ENCODE data around the gene ARAP3. TPM values are rescaled to one million over a fixed set of nuclear protein-coding genes. Genes with fewer than 3 reads are reported as not detected.

Gene ARAP3
- total RNA-seq, 1 experiment from 2014 or later: 19.8 TPM

DNA sequence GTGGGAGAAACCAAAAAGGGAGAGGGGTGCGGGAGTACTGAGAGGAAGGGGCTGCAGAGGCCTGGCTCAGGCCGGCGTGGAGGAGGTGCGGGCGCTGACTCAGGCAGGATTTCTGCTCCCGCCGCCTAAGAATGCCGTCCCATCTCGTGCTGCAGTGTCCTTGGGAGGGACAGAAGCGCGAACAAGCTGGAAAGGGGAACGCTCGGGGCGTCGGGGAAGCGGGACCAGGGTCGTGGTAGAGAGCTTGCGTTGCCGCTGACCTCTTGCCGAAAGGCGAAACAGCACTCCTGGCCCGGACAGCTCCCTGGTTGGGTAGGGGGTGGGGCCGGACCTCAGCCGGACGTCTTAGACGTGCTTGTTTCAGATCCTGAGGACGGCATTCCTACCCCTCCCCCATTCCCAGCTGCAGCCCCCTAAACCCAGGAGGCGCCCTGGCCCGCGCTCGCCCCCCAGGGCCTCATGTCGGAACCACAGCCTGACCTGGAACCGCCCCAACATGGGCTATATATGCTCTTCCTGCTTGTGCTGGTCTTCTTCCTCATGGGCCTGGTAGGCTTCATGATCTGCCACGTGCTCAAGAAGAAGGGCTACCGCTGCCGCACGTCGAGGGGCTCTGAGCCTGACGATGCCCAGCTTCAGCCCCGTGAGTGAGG, 44.1 kb downstream of the ARAP3 start:
- TF ChIP-seq CTCF (IDR thresholded peaks at IDR 0.05; ENCODE audit: unreplicated experiment): no peak
- peak overlapping the region; percentile 47 for H3K27ac Mint-ChIP-seq (ENCODE audit: low read depth, unreplicated experiment)
- H3K36me3 Mint-ChIP-seq (ENCODE audit: insufficient read depth, unreplicated experiment): peaks cover 17% of the 10 kb centered on the region
- BruUV-seq (replicated peaks): no TSS peak
- peak overlapping the region; percentile 92 for H3K4me3 Mint-ChIP-seq (ENCODE audit: unreplicated experiment)
- H3K9me3 Mint-ChIP-seq (ENCODE audit: unreplicated experiment): no peaks in the 10 kb centered on the region
- POLR2A ChIA-PET: interaction anchor here (0.7 to 13.3 kb wide), 18 partner anchors 9 to 1073 kb away, joined by 3 to 349 read pairs (median 14); partner anchors contain the start of genes ARAP3, DIAPH1, FCHSD1 and IK
- intact Hi-C loops (cut with micrococcal nuclease): loop anchor here (2.0 kb wide), 1 partner anchor 19 kb away; the partner anchor contains the start of gene DIAPH1
- H3K27me3 Mint-ChIP-seq (ENCODE audit: insufficient read depth, unreplicated experiment): no peaks in the 10 kb centered on the region
- H3K4me1 Mint-ChIP-seq (ENCODE audit: insufficient read depth, unreplicated experiment): peaks cover 50% of the 10 kb centered on the region
- CTCF ChIA-PET: interaction anchor here (1.4 to 11.6 kb wide), 6 partner anchors 9 to 331 kb away, joined by 4 to 213 read pairs (median 14); partner anchors contain the start of genes DIAPH1 and RNF14
- DNase-seq (ENCODE audit: unreplicated experiment): peak; percentile 52

DNA sequence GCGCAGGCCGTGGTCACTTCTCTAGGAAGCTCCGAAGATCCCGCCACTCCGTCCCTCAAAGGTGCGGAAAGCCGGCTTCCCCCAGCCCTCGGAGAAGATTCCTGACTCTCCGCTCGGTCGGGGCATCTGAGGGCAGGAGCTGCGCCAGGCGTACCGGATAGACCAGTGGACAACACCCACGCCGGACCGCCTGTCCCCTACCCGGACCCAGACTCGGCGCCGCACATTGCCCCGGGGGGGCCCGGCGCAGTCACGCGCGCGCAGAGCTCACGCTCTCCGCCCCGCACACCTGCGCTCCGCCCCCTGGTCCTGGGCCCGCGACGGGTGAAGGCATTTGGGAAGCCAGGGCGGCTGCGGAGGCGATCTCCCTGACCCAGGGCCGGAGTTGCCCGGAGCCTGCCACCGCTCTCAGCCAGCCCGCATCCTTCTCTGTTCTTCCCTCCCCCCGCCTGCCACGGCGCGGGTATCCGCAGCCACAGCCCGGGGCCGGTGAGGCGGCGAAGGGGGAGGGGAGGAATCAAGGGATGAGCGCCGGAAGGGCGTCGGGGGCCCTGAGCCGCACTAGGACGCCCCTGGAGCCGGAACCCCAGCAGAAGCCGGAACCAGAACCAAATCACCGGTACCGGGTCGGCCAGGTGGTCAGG, 44.8 kb downstream of the ARAP3 start:
- H3K36me3 Mint-ChIP-seq (ENCODE audit: insufficient read depth, unreplicated experiment): peaks cover 17% of the 10 kb centered on the region
- no peaks in the 10 kb centered on the region for H3K27me3 Mint-ChIP-seq (ENCODE audit: insufficient read depth, unreplicated experiment)
- H3K4me3 Mint-ChIP-seq (ENCODE audit: unreplicated experiment): peak overlapping the region; percentile 92
- H3K9me3 Mint-ChIP-seq (ENCODE audit: unreplicated experiment): no peaks in the 10 kb centered on the region
- no peak for TF ChIP-seq CTCF (IDR thresholded peaks at IDR 0.05; ENCODE audit: unreplicated experiment)
- CTCF ChIA-PET: interaction anchor here (0.6 to 11.6 kb wide), 17 partner anchors 10 to 1076 kb away, joined by 3 to 213 read pairs (median 4); partner anchors contain the start of genes DIAPH1 and RNF14
- intact Hi-C loops (cut with micrococcal nuclease): loop anchor here (2.0 kb wide), 1 partner anchor 18 kb away; the partner anchor contains the start of gene DIAPH1
- no peak for DNase-seq (ENCODE audit: unreplicated experiment)
- peak overlapping the region; percentile 47 for H3K27ac Mint-ChIP-seq (ENCODE audit: low read depth, unreplicated experiment)
- POLR2A ChIA-PET: interaction anchor here (0.5 to 13.3 kb wide), 35 partner anchors 10 to 1072 kb away, joined by 3 to 349 read pairs (median 4); partner anchors contain the start of genes ARAP3, DELE1, DIAPH1 and FCHSD1
- BruUV-seq (replicated peaks): no TSS peak
- H3K4me1 Mint-ChIP-seq (ENCODE audit: insufficient read depth, unreplicated experiment): peaks cover 49% of the 10 kb centered on the region

- Mint-ChIP-seq H3K27ac (ENCODE audit: low read depth, unreplicated experiment) (peak within 1 kb of the TSS; percentile 47), H3K4me1 (ENCODE audit: insufficient read depth, unreplicated experiment) (peaks cover 42% of the 10 kb centered on the region), H3K27me3 (ENCODE audit: insufficient read depth, unreplicated experiment) (no peaks in the 10 kb centered on the region), H3K36me3 (ENCODE audit: insufficient read depth, unreplicated experiment) (peaks cover 17% of the 10 kb centered on the region), H3K9me3 (ENCODE audit: unreplicated experiment) (no peaks in the 10 kb centered on the region), H3K4me3 (ENCODE audit: unreplicated experiment) (peak within 1 kb of the TSS; percentile 92)
- no peak for TF ChIP-seq CTCF (IDR thresholded peaks at IDR 0.05; ENCODE audit: unreplicated experiment)
- peak; percentile 95 for DNase-seq (ENCODE audit: unreplicated experiment)
- ChIA-PET POLR2A (interaction anchor here (0.5 to 13.3 kb wide), 45 partner anchors 11 to 1236 kb away, joined by 3 to 349 read pairs (median 4); partner anchors contain the start of genes ARAP3, ARHGAP26, DELE1 and DIAPH1), CTCF (interaction anchor here (0.6 to 11.6 kb wide), 21 partner anchors 8 to 1077 kb away, joined by 3 to 213 read pairs (median 4); partner anchors contain the start of genes DIAPH1 and PCDH1)
- intact Hi-C loops (cut with micrococcal nuclease): loop anchor here (2.0 kb wide), 1 partner anchor 18 kb away; the partner anchor contains the start of gene DIAPH1
- BruUV-seq (replicated peaks): no TSS peak
These were observed 45.5 kb downstream of the ARAP3 start, which contains the start of the genes HDAC3 and RELL2 for GRCh38 chr5:141636413-141637122. HDAC3 (minus strand) TSS chr5:141636849; CDS start chr5:141636790, 59 bp downstream. RELL2 (plus strand) TSS chr5:141636997; CDS start chr5:141638226, 1,229 bp downstream.

All from MCF 10A (cell line).